A673 (cell line): Measurements from ENCODE around the gene CMBL.

Source experiments
- CTCF ChIP-seq: fragments of 300-800, 200-600 bp; sonication (generic); conservative IDR thresholded peaks from 2 replicates; pipeline ENCODE4 v1.5.1; 2017; ENCODE audit warnings: low read depth, mild to moderate bottlenecking, antibody characterized with exemption, low read length, moderate library complexity, mixed read lengths
- EZH2 ChIP-seq: fragments of 200-600 bp; sonication (generic); IDR thresholded peaks from 2 replicates; pipeline ENCODE4 v1.6.1; 2017; ENCODE audit warnings: borderline replicate concordance, low read depth, mild to moderate bottlenecking, mixed read lengths, antibody characterized with exemption, low read length; ENCODE audit not compliant: poor library complexity, severe bottlenecking

- no peak for TF ChIP-seq CTCF
- TF ChIP-seq EZH2, result no peak
These were observed 896 bp downstream of the CMBL start for GRCh38 chr5:10306806-10307205.
